WI38 (cell line): ENCODE results near the gene SLC37A2.
"Not testable (repeated sequence)": the region's sequence is repeated elsewhere in the genome, so short reads cannot be mapped to it uniquely, and the experiment has no call there.

Experiments used
- H3K4me3 ChIP-seq: 2 replicates; pipeline ENCODE4 v1.5.1; 2011; ENCODE audit warnings: low read depth, mild to moderate bottlenecking, control low read depth, low read length
- TF ChIP-seq, protein P1 (sequence below): IDR thresholded peaks from 2 replicates; pipeline ENCODE4 v1.5.1; 2012; ENCODE audit warnings: low read depth, mild to moderate bottlenecking, control low read depth, low read length

Gene SLC37A2

DNA sequence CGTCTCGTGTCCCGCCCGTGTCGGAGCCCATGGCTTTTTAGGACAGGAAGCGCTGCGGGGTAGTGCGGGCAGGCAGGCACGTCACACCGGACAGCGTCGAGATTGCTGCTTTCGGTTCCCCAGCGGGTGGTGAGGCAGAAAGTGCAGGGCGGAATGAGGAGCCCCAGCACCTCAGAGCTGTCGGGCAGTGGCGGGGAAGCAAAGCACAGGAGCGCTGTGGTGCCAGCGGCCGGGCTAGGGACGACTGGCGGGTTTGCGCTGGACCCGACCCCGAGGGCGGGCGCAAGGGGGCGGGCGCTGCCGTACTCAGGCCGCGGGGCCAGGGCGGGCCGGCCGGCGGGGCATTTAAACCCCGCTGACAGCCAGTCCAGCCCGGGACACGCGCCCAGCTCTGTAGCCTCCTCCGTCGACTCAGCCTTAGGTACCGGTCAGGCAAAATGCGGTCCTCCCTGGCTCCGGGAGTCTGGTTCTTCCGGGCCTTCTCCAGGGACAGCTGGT is at the start of gene SLC37A2:
SLC37A2 (plus strand) TSS at position 375 of the 498 bp plus-strand sequence; CDS start at position 438, 63 bp downstream.
- TF ChIP-seq, protein P1, sequence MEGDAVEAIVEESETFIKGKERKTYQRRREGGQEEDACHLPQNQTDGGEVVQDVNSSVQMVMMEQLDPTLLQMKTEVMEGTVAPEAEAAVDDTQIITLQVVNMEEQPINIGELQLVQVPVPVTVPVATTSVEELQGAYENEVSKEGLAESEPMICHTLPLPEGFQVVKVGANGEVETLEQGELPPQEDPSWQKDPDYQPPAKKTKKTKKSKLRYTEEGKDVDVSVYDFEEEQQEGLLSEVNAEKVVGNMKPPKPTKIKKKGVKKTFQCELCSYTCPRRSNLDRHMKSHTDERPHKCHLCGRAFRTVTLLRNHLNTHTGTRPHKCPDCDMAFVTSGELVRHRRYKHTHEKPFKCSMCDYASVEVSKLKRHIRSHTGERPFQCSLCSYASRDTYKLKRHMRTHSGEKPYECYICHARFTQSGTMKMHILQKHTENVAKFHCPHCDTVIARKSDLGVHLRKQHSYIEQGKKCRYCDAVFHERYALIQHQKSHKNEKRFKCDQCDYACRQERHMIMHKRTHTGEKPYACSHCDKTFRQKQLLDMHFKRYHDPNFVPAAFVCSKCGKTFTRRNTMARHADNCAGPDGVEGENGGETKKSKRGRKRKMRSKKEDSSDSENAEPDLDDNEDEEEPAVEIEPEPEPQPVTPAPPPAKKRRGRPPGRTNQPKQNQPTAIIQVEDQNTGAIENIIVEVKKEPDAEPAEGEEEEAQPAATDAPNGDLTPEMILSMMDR, result no peak

DNA sequence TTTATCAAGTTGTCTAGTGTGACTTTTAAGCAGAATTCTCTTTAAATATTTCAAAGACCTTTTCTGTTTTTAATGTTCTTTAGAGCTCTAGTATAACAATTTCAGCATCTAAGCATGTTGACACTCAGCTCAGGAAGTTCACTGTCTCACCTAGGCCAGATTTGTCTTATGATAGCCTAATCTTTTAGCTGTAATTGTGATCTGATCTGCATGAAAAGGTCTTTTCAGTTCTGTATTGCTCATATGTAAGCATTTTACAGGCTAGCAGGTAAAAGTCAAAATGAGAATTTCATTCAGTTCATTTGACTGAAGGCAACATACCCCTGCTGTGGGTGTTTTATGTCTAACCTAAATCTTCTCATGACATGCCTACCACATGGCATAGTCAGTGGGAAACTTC is 46.7 kb upstream of the SLC37A2 start:
- TF ChIP-seq, protein P1, result no peak
- H3K4me3 ChIP-seq, result no peak overlapping the region

More for the DNA sequence above, at the start of gene SLC37A2:
- peak within 1 kb of the TSS; percentile 68 for H3K4me3 ChIP-seq

DNA sequence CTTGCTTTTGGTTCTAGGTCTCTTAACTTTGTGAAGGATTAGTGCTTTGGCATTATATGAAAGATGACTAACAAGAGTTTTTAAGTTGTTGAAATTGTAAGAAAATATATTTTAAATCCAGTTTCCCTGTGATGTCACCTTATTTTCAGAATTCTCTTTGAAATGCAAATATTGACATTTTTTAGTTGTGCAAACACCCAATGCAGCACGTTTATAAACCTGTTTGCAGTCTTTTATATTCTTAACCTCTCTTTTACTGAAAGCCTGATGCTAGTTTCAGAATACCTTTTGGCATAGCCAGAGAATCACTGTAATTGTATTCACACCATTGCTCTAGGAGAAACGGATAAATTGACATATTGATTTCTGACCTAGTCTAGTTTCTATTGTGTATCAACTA is 42.8 kb upstream of the SLC37A2 start:
- TF ChIP-seq, protein P1, result no peak

DNA sequence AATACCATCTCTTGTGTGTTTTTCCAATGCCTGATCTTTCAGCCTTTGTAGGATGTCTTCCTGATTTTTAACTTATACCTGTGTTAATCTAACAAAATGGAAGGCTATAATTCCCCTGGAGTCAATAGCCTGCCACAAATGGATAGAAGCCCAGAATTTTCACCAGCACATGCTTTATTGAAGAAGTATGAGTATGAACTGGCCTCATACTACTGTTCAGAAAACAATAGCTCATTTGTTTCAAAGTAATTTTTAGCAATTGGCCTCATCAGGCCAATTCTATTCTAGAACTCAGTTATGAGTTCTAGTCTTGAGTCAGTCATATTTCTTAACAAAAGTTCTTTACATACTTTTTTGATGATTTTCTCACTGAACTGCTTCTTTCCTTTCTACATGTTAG is 40.6 kb upstream of the SLC37A2 start:
- TF ChIP-seq, protein P1, result no peak

More for the DNA sequence above, 42.8 kb upstream of the SLC37A2 start:
- H3K4me3 ChIP-seq, result no peak overlapping the region

DNA sequence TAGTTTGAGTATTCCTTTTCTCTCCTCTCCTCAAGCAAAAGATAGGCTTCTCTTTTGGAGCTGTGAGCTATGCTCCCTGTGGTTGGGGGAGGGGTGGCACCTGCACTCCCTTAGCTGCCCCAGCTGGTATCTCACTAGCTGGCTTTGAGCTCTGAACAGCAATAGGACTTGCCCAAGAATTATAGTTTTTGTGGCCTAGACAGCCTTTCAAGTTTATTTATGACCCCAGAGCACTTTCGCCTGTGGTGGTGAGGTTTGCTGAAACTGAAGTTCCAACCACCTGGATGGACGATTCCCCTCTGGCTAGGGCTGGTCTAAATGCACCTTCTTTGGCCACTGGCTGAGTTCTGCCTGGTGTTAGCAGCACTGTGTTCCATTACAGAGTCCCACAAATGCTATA is 37.1 kb upstream of the SLC37A2 start:
- TF ChIP-seq, protein P1, result no peak
- H3K4me3 ChIP-seq, result no peak overlapping the region

More for the DNA sequence above, 40.6 kb upstream of the SLC37A2 start:
- H3K4me3 ChIP-seq, result no peak overlapping the region

DNA sequence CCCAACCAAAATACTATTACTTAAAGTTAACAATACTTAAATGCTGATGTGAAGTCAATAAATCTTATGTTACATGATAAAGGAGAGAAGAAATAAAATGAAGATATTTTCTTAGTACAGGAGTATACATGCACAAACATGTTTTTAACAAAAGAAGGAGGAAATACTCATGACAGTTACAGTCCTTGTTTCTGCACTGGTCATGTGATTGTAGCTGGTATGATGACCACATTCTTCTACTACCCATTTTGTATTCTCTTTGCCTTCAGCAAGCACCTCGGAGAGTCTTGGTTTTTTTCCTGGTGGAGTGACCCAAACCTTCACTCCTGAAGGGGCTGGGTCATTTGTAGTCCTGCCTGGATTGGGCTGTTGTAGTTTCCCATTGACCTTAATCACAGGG is 33.7 kb upstream of the SLC37A2 start:
- not testable (repeated sequence) for H3K4me3 ChIP-seq

DNA sequence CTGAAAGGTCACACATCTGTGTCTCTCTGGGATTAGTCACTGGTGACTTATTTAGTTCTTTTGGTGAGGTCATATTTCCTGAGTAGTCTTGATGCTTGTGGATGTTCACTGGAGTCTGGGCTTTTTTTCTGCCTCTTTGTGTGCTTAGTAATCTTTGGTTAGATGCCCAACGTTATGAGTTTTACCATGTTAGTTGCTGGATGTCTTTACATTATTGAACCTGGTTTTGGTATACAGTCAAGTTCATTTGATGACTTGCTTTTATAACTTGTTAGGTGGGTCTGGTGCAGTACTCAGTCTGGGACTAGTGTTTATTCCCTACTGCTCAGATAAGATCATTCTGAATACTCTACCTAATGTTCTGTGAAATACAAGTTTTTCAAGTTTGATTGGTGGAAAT is 26.2 kb upstream of the SLC37A2 start:
- TF ChIP-seq, protein P1, result no peak
- no peak overlapping the region for H3K4me3 ChIP-seq

DNA sequence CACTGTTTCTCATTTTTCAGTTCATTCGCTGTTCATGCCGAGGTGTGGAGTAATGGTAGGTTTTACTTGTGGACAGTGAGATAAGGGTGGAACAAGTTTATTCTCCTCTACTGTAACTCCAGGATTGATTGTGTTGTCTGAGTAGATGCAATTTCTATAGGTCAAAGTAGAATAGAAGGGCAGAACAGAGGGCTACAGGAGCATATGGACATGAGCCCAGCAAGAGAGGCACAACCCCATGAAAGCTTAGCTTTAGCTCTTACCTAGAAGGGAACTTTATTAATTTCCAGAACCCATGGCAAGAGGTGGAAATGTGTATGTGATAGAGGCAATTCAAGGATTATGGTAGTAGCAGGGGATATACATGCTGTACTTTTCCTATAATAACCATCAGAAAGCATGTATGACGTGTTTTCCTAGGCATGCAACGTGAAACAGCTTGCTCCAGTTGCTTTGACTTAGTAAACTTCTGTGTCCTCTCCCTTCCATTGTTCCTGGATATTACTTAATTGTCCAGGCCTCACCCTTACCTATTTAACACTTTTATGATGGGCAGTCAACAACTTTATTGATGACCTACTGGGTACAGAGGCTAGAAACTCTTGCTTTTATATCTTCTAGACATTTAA is 13.8 kb upstream of the SLC37A2 start:
- H3K4me3 ChIP-seq, result no peak overlapping the region
- TF ChIP-seq, protein P1, result no peak
